Panc1 (cell line): ENCODE data around the gene DPCD.

ENCODE experiments used
- POLR2AphosphoS5 ChIP-seq: IDR thresholded peaks from 2 replicates; pipeline ENCODE4 v1.6.1; 2012; ENCODE audit warnings: mild to moderate bottlenecking, low read depth, low read length, moderate library complexity
- TF ChIP-seq, protein P1 (sequence below): fragments of 450-650 bp; IDR thresholded peaks from 2 replicates; pipeline ENCODE4 v1.5.1; 2017; ENCODE audit warnings: mild to moderate bottlenecking

GRCh38 chr10:101563497-101564040 lies 24.6 kb upstream of the DPCD start:
- TF ChIP-seq, protein P1, sequence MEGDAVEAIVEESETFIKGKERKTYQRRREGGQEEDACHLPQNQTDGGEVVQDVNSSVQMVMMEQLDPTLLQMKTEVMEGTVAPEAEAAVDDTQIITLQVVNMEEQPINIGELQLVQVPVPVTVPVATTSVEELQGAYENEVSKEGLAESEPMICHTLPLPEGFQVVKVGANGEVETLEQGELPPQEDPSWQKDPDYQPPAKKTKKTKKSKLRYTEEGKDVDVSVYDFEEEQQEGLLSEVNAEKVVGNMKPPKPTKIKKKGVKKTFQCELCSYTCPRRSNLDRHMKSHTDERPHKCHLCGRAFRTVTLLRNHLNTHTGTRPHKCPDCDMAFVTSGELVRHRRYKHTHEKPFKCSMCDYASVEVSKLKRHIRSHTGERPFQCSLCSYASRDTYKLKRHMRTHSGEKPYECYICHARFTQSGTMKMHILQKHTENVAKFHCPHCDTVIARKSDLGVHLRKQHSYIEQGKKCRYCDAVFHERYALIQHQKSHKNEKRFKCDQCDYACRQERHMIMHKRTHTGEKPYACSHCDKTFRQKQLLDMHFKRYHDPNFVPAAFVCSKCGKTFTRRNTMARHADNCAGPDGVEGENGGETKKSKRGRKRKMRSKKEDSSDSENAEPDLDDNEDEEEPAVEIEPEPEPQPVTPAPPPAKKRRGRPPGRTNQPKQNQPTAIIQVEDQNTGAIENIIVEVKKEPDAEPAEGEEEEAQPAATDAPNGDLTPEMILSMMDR, result no peak
- no peak for TF ChIP-seq POLR2AphosphoS5
